Spinal cord (tissue), 10 donors: Measurements from ENCODE around the gene OR2L2. TPM values are rescaled to one million over a fixed set of nuclear protein-coding genes. Genes with fewer than 3 reads are reported as not detected.
"Not testable (repeated sequence)": the region's sequence is repeated elsewhere in the genome, so short reads cannot be mapped to it uniquely, and the experiment has no call there.

ENCODE experiments used
- DNase-seq, 6 donors: peaks; one replicate each; pipeline versions ENCODE4 v3.0.0 to v3.0.0-alpha.2; 2013 to 2015; ENCODE audit warnings: low spot score in 6 of 6, low read depth in 4 of 6
- H3K27ac ChIP-seq: one replicate; pipeline ENCODE4 v1.5.1; 2013; ENCODE audit warnings: low read depth, low read length, control low read depth
- H3K27me3 ChIP-seq: one replicate; pipeline ENCODE4 v1.6.1; 2013; ENCODE audit warnings: low read length; ENCODE audit not compliant: control insufficient read depth, insufficient read depth
- H3K36me3 ChIP-seq: one replicate; pipeline ENCODE4 v1.6.1; 2013; ENCODE audit warnings: low read length; ENCODE audit not compliant: control insufficient read depth, insufficient read depth
- H3K4me1 ChIP-seq: one replicate; pipeline ENCODE4 v1.6.1; 2013; ENCODE audit warnings: low read length; ENCODE audit not compliant: control insufficient read depth, insufficient read depth
- H3K4me3 ChIP-seq: one replicate; pipeline ENCODE4 v1.5.1; 2013; ENCODE audit warnings: low read depth, low read length, control low read depth
- H3K9me3 ChIP-seq: one replicate; pipeline ENCODE4 v1.6.1; 2013; ENCODE audit warnings: low read length; ENCODE audit not compliant: control insufficient read depth, insufficient read depth
- WGBS: methylation state at CpG from one replicate; pipeline ENCODE4 v1.1.5; 2013; ENCODE audit warnings: missing lambda C conversion rate; ENCODE audit not compliant: insufficient coverage; 5-methylcytosine and 5-hydroxymethylcytosine counted together
- polyA plus RNA-seq, 2 donors: library from polyadenylated mRNA; unstranded; fragments of 120-200 nt; gene quantifications; one replicate each; pipeline ENCODE4 v1.2.1, GENCODE V29; 2013; ENCODE audit not compliant: insufficient read length in 2 of 2
- small RNA-seq: library from RNA; depleted of rRNA; stranded (forward); fragments of <200 nt; gene quantifications from one replicate; pipeline ENCODE3, GENCODE V24; 2014; ENCODE audit warnings: low replicate concordance
- total RNA-seq, 2 donors: library from RNA; depleted of rRNA in 1 of 2; stranded (reverse); fragments of 120-200 nt in 1 of 2; fragments of >200 nt in 1 of 2; gene quantifications; one replicate each; pipeline versions ENCODE4 v1.2.3 to v1.2.4, GENCODE V29; 2013 to 2014
- donor health status: healthy.

OR2L2 gene
- total and polyA plus RNA-seq, 4 donors: 0.27 to 0.50 (median 0.41) TPM

- DNase-seq: no peak
- WGBS: no CpG with 5 or more reads among the region's 1 CpG
- Histone ChIP-seq H3K27me3 (no peaks in the 10 kb centered on the region), H3K4me1 (no peaks in the 10 kb centered on the region), H3K27ac (no peak overlapping the region), H3K36me3 (no peaks in the 10 kb centered on the region), H3K4me3 (no peak overlapping the region), H3K9me3 (peaks cover 3% of the 10 kb centered on the region)
Observed at GRCh38 chr1:248047008-248047407, 17.1 kb downstream of the OR2L2 start.

- no peaks in the 10 kb centered on the region for H3K27me3 ChIP-seq
- no peak overlapping the region for H3K27ac ChIP-seq
- no peaks in the 10 kb centered on the region for H3K4me1 ChIP-seq
- no peaks in the 10 kb centered on the region for H3K36me3 ChIP-seq
- DNase-seq: no peak
- H3K4me3 ChIP-seq: no peak overlapping the region
- peaks cover 3% of the 10 kb centered on the region for H3K9me3 ChIP-seq
Observed at GRCh38 chr1:248054671-248055070, 24.8 kb downstream of the OR2L2 start.

- Histone ChIP-seq H3K27ac (no peak overlapping the region), H3K4me1 (no peaks in the 10 kb centered on the region), H3K4me3 (no peak overlapping the region), H3K9me3 (no peaks in the 10 kb centered on the region), H3K27me3 (no peaks in the 10 kb centered on the region), H3K36me3 (no peaks in the 10 kb centered on the region)
- DNase-seq: no peak
- WGBS: no CpG with 5 or more reads among the region's 2 CpGs
Observed at GRCh38 chr1:248055261-248055660, 25.4 kb downstream of the OR2L2 start.

GRCh38 chr1:248065071-248065470 is 35.2 kb downstream of the OR2L2 start:
- Histone ChIP-seq H3K9me3 (peaks cover 4% of the 10 kb centered on the region), H3K27me3 (no peaks in the 10 kb centered on the region), H3K4me3 (no peak overlapping the region), H3K27ac (no peak overlapping the region), H3K36me3 (no peaks in the 10 kb centered on the region), H3K4me1 (no peaks in the 10 kb centered on the region)
- no peak for DNase-seq
- WGBS: no CpG with 5 or more reads among the region's 2 CpGs

- Histone ChIP-seq H3K36me3 (no peaks in the 10 kb centered on the region), H3K9me3 (peaks cover 2% of the 10 kb centered on the region), H3K4me1 (no peaks in the 10 kb centered on the region), H3K4me3 (no peak overlapping the region), H3K27ac (no peak overlapping the region), H3K27me3 (no peaks in the 10 kb centered on the region)
- 100% methylated on average over 1 of the region's 3 CpGs for WGBS
- DNase-seq: no peak
Observed at GRCh38 chr1:248065604-248066003, 35.7 kb downstream of the OR2L2 start.

GRCh38 chr1:248083864-248084263 is 54.0 kb downstream of the OR2L2 start:
- not testable (repeated sequence) for H3K4me3 ChIP-seq, H3K27me3 ChIP-seq, DNase-seq, H3K9me3 ChIP-seq, H3K36me3 ChIP-seq, H3K4me1 ChIP-seq, H3K27ac ChIP-seq
- no CpG with 5 or more reads among the region's 17 CpGs for WGBS

Small RNA genes lying within 50 kb of the gene (small RNA-seq; reads per million reads assigned to genes)
- not detected for gene RF00019

Other genes starting within 250 kb of the OR2L2 start
- not detected for gene OR14A16, start 206.0 kb upstream of the OR2L2 start, total RNA-seq
- gene OR14A16, start 206.0 kb upstream of the OR2L2 start, polyA plus RNA-seq: not detected
- not detected for gene OR11L1, start 188.2 kb upstream of the OR2L2 start, total RNA-seq
- gene OR11L1, start 188.2 kb upstream of the OR2L2 start, polyA plus RNA-seq: not detected
- gene TRIM58, start 172.9 kb upstream of the OR2L2 start, total RNA-seq: 10 to 100 TPM in 1 of 2 donors, 1 to 10 TPM in 1; 4.7 to 13.9 TPM
- gene TRIM58, start 172.9 kb upstream of the OR2L2 start, polyA plus RNA-seq: 10 to 100 TPM in 1 of 2 donors, 1 to 10 TPM in 1; 8.9 to 14.4 TPM
- gene OR2W3, start 134.5 kb upstream of the OR2L2 start, total RNA-seq: 1 to 10 TPM; 2.1 to 4.8 TPM
- 1 to 10 TPM; 5.6 to 7.8 TPM for gene OR2W3, start 134.5 kb upstream of the OR2L2 start, polyA plus RNA-seq
- under 1 TPM; 0.20 to 0.39 TPM for gene OR2T8, start 109.8 kb upstream of the OR2L2 start, total RNA-seq
- 1 to 10 TPM; 1.7 to 2.1 TPM for gene OR2T8, start 109.8 kb upstream of the OR2L2 start, polyA plus RNA-seq
- gene OR2AJ1, start 105.2 kb upstream of the OR2L2 start, total RNA-seq: under 1 TPM in 1 of 2 donors, not detected in 1; 0.10 TPM
- not detected for gene OR2AJ1, start 105.2 kb upstream of the OR2L2 start, polyA plus RNA-seq
- gene OR2L8, start 81.2 kb upstream of the OR2L2 start, total RNA-seq: 1 to 10 TPM in 1 of 2 donors, under 1 TPM in 1; 0.44 to 1.2 TPM
- not detected for gene OR2L8, start 81.2 kb upstream of the OR2L2 start, polyA plus RNA-seq
- gene OR2AK2, start 64.8 kb upstream of the OR2L2 start, total RNA-seq: 1 to 10 TPM in 1 of 2 donors, under 1 TPM in 1; 0.44 to 1.1 TPM
- gene OR2AK2, start 64.8 kb upstream of the OR2L2 start, polyA plus RNA-seq: not detected
- gene OR2L5, start 16.4 kb upstream of the OR2L2 start, total RNA-seq: under 1 TPM; 0.17 to 0.89 TPM
- under 1 TPM in 1 of 2 donors, not detected in 1; 0.09 TPM for gene OR2L5, start 16.4 kb upstream of the OR2L2 start, polyA plus RNA-seq
- gene OR2L3, start 16.8 kb downstream of the OR2L2 start, total RNA-seq: under 1 TPM; 0.11 to 0.79 TPM
- under 1 TPM; 0.24 to 0.42 TPM for gene OR2L3, start 16.8 kb downstream of the OR2L2 start, polyA plus RNA-seq
- 1 to 10 TPM in 1 of 2 donors, under 1 TPM in 1; 0.94 to 2.6 TPM for gene OR2L13, start 65.1 kb downstream of the OR2L2 start, total RNA-seq
- 1 to 10 TPM; 5.8 to 6.4 TPM for gene OR2L13, start 65.1 kb downstream of the OR2L2 start, polyA plus RNA-seq
- gene OR2M5, start 115.1 kb downstream of the OR2L2 start, total RNA-seq: not detected
- gene OR2M5, start 115.1 kb downstream of the OR2L2 start, polyA plus RNA-seq: not detected
- under 1 TPM; 0.17 to 0.40 TPM for gene OR2M2, start 144.8 kb downstream of the OR2L2 start, total RNA-seq
- not detected for gene OR2M2, start 144.8 kb downstream of the OR2L2 start, polyA plus RNA-seq
- under 1 TPM; 0.06 to 0.40 TPM for gene OR2M3, start 167.2 kb downstream of the OR2L2 start, total RNA-seq
- under 1 TPM; 0.05 to 0.08 TPM for gene OR2M3, start 167.2 kb downstream of the OR2L2 start, polyA plus RNA-seq
- gene OR2M4, start 201.3 kb downstream of the OR2L2 start, total RNA-seq: under 1 TPM; 0.11 to 0.40 TPM
- gene OR2M4, start 201.3 kb downstream of the OR2L2 start, polyA plus RNA-seq: under 1 TPM; 0.17 to 0.39 TPM
- gene OR2T33, start 247.9 kb downstream of the OR2L2 start, total RNA-seq: under 1 TPM in 1 of 2 donors, not detected in 1; 0.11 TPM
- gene OR2T33, start 247.9 kb downstream of the OR2L2 start, polyA plus RNA-seq: under 1 TPM; 0.24 to 0.41 TPM